Temporal lobe (tissue), 2 donors: ENCODE measurements around the gene COPS7A. TPM values are rescaled to one million over a fixed set of nuclear protein-coding genes. Genes with fewer than 3 reads are reported as not detected.

Experiments used
- small RNA-seq: library from RNA; depleted of rRNA; stranded (forward); fragments of <200 nt; gene quantifications from one replicate; pipeline ENCODE3, GENCODE V24; 2014; ENCODE audit warnings: low replicate concordance
- total RNA-seq: library from RNA; depleted of rRNA; stranded (reverse); fragments of >200 nt; gene quantifications from one replicate; pipeline ENCODE4 v1.2.3, GENCODE V29; 2014

The COPS7A gene
- total RNA-seq, 1 donor from 2014 or later = 19.4 TPM

Small RNA genes within 50 kb of the gene (small RNA-seq; reads per million reads assigned to genes)
- not detected for gene RNU6-781P

Other genes with a start within 250 kb of the COPS7A start
- gene MRPL51, start 230.8 kb upstream of the COPS7A start, total RNA-seq = 39.8 TPM
- gene NCAPD2, start 229.9 kb upstream of the COPS7A start, total RNA-seq = 11.6 TPM
- gene GAPDH, start 189.5 kb upstream of the COPS7A start, total RNA-seq = 1,154 TPM
- gene IFFO1, start 168.0 kb upstream of the COPS7A start, total RNA-seq = 4.9 TPM
- gene NOP2, start 155.8 kb upstream of the COPS7A start, total RNA-seq = 8.4 TPM
- 171 TPM for gene CHD4, start 116.7 kb upstream of the COPS7A start, total RNA-seq
- gene LPAR5, start 88.1 kb upstream of the COPS7A start, total RNA-seq = 0.49 TPM
- gene ACRBP, start 76.6 kb upstream of the COPS7A start, total RNA-seq = 0.25 TPM
- gene ING4, start 60.9 kb upstream of the COPS7A start, total RNA-seq = 83.1 TPM
- 21.4 TPM for gene ZNF384, start 34.7 kb upstream of the COPS7A start, total RNA-seq
- gene PIANP, start 23.2 kb upstream of the COPS7A start, total RNA-seq = 3.4 TPM
- 102 TPM for gene MLF2, start 29.1 kb downstream of the COPS7A start, total RNA-seq
- 93.7 TPM for gene PTMS, start 42.3 kb downstream of the COPS7A start, total RNA-seq
- gene LAG3, start 48.5 kb downstream of the COPS7A start, total RNA-seq = not detected
- 2.2 TPM for gene CD4, start 65.5 kb downstream of the COPS7A start, total RNA-seq
- 52.6 TPM for gene GPR162, start 97.8 kb downstream of the COPS7A start, total RNA-seq
- 10.8 TPM for gene P3H3, start 104.4 kb downstream of the COPS7A start, total RNA-seq
- 0.74 TPM for gene GNB3, start 116.9 kb downstream of the COPS7A start, total RNA-seq
- gene CDCA3, start 127.2 kb downstream of the COPS7A start, total RNA-seq = 2.7 TPM
- 57.8 TPM for gene USP5, start 128.1 kb downstream of the COPS7A start, total RNA-seq
- gene TPI1, start 143.5 kb downstream of the COPS7A start, total RNA-seq = 169 TPM
- 2.5 TPM for gene SPSB2, start 149.3 kb downstream of the COPS7A start, total RNA-seq
- gene LRRC23, start 180.8 kb downstream of the COPS7A start, total RNA-seq = 7.1 TPM
- gene ENO2, start 190.5 kb downstream of the COPS7A start, total RNA-seq = 164 TPM
- 34.2 TPM for gene ATN1, start 203.9 kb downstream of the COPS7A start, total RNA-seq
- not detected for gene RNU7-1, start 219.8 kb downstream of the COPS7A start, total RNA-seq
- gene C12orf57, start 220.0 kb downstream of the COPS7A start, total RNA-seq = 276 TPM
- gene PTPN6, start 227.3 kb downstream of the COPS7A start, total RNA-seq = 2.5 TPM
- 117 TPM for gene PHB2, start 246.6 kb downstream of the COPS7A start, total RNA-seq
- gene EMG1, start 246.9 kb downstream of the COPS7A start, total RNA-seq = 19.9 TPM